Hepatocyte (in vitro differentiated cells): Measurements from ENCODE around the gene TRIM8.

Experiments
- EZH2 ChIP-seq: fragments of 200-600 bp; sonication (generic); IDR thresholded peaks from 2 replicates; pipeline ENCODE4 v1.6.1; 2016; ENCODE audit warnings: antibody characterized with exemption, mild to moderate bottlenecking, borderline replicate concordance
- EZH2phosphoT487 ChIP-seq: fragments of 200-600 bp; sonication (generic); IDR thresholded peaks from one replicate; pipeline ENCODE4 v1.6.1; 2018; ENCODE audit warnings: antibody characterized with exemption, mild to moderate bottlenecking, low read depth, moderate library complexity; ENCODE audit not compliant: unreplicated experiment, severe bottlenecking
- TF ChIP-seq, protein P1 (sequence below): fragments of 200-600 bp; sonication (generic); IDR thresholded peaks from 2 replicates; pipeline ENCODE4 v1.5.1; 2016; ENCODE audit warnings: antibody characterized with exemption, mild to moderate bottlenecking; ENCODE audit not compliant: poor library complexity

DNA sequence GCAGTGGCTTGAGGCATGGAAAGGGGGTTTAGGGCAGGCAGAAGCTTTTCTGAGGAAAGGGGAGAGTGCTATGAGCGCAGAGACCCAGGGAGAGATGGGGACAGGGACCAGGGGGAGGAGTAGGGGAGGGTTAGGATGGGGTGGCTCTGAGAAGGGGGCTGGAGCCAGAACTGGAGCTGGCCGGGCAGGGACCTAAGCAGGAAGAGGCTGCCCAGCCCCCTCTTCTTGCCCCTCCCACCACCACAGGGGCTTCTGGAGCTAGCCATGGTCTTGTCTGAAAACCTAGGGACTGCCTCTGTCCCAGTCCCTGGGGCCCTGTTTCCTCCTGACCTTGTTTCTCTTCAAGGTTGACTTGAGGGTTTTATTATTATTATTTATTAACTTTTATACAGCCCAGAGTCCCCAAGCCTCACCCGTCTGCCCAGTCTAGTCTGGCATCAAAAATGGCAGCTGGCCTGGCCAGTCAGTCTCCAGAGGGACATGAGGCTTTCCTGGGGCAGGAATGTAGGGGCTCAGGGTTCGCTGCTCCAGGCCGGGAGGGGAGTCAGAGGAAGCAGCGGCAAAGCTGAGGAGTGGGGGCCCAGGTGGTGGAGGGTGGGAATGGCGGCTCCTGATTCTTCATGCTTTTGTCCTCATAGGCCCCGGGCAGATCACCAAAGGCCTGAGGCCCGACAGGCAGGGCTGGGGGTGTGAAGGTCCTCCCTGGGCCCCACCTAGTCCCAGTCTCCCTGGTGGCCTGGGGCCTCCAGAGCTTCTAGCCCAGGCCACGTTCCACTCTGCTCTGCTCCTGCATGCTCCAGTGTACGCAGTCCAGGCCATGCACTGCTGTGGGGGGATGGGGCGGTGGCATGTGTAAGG is 5.7 kb downstream of the TRIM8 start:
- TF ChIP-seq, protein P1, sequence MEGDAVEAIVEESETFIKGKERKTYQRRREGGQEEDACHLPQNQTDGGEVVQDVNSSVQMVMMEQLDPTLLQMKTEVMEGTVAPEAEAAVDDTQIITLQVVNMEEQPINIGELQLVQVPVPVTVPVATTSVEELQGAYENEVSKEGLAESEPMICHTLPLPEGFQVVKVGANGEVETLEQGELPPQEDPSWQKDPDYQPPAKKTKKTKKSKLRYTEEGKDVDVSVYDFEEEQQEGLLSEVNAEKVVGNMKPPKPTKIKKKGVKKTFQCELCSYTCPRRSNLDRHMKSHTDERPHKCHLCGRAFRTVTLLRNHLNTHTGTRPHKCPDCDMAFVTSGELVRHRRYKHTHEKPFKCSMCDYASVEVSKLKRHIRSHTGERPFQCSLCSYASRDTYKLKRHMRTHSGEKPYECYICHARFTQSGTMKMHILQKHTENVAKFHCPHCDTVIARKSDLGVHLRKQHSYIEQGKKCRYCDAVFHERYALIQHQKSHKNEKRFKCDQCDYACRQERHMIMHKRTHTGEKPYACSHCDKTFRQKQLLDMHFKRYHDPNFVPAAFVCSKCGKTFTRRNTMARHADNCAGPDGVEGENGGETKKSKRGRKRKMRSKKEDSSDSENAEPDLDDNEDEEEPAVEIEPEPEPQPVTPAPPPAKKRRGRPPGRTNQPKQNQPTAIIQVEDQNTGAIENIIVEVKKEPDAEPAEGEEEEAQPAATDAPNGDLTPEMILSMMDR = no peak
- TF ChIP-seq EZH2phosphoT487 (no peak), EZH2 (no peak)
